ENCODE measurements around the gene EXD3.

Gene EXD3

DNA sequence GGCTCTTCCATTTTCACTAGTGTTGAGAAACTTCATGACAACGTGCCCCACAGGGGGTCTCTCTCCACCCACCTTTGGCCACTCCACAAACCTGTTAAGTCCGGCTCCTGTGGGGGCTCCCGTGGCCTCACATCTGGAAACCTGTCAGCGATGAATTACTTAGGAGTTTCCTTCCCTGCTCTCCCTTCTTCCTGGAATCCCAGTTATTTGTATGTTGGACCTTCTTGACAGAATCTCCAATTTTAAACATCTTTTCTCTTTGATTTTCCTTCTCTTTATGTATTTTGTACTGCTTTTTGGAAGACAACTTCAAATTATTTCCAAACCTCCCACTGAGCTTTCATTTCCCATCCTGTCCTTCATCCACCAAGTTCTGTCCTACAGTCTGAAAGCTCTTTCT is 65.8 kb downstream of the EXD3 start:
- Histone ChIP-seq H3K36me3 (ENCODE audit: control insufficient read depth, insufficient read depth, low read length) (no peaks in the 10 kb centered on the region), H3K9ac (ENCODE audit: low read depth, low read length) (no peak overlapping the region), H3K9me3 (ENCODE audit: control insufficient read depth, insufficient read depth, low read length) (peaks cover 5% of the 10 kb centered on the region), H3K4me1 (ENCODE audit: control insufficient read depth, insufficient read depth, low read length) (no peaks in the 10 kb centered on the region), H3K4me3 (ENCODE audit: low read depth, low read length) (no peak overlapping the region), H3K27me3 (ENCODE audit: control insufficient read depth, insufficient read depth, low read length) (no peaks in the 10 kb centered on the region)

DNA sequence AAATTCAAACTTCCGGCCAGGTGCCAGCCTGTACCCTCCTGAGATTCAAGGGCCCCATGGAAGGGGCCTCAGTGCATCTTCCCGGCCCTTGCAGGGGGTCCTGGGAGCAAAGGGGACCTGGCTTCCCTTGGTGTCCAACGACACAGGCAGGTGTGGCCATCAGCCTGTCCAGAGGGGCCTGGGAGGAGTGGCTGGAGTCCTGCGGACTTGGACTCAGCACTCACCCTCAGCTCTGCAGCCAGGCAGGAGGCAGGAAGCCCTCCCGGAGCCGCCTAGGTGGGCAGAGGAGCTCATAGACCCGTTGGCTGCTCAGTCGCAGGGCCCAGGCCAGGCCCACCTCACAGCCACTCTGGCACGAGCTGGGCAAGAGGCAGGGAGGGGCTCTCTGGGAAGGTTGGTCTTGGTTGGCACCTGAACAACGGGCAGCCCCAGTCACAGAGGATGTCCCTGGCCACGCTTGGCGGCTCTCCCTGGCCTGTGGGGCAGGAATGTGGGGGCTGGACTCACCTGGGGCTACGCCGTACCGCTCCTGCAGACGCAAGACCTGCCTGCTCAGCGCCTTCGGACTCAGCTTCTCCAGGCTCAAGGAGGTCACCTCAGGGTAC is 67.1 kb downstream of the EXD3 start:
- Histone ChIP-seq H3K9me3 (ENCODE audit: control insufficient read depth, insufficient read depth, low read length) (peaks cover 5% of the 10 kb centered on the region), H3K36me3 (ENCODE audit: control insufficient read depth, insufficient read depth, low read length) (no peaks in the 10 kb centered on the region), H3K4me3 (ENCODE audit: low read depth, low read length) (no peak overlapping the region), H3K27me3 (ENCODE audit: control insufficient read depth, insufficient read depth, low read length) (no peaks in the 10 kb centered on the region), H3K4me1 (ENCODE audit: control insufficient read depth, insufficient read depth, low read length) (no peaks in the 10 kb centered on the region), H3K9ac (ENCODE audit: low read depth, low read length) (no peak overlapping the region)

DNA sequence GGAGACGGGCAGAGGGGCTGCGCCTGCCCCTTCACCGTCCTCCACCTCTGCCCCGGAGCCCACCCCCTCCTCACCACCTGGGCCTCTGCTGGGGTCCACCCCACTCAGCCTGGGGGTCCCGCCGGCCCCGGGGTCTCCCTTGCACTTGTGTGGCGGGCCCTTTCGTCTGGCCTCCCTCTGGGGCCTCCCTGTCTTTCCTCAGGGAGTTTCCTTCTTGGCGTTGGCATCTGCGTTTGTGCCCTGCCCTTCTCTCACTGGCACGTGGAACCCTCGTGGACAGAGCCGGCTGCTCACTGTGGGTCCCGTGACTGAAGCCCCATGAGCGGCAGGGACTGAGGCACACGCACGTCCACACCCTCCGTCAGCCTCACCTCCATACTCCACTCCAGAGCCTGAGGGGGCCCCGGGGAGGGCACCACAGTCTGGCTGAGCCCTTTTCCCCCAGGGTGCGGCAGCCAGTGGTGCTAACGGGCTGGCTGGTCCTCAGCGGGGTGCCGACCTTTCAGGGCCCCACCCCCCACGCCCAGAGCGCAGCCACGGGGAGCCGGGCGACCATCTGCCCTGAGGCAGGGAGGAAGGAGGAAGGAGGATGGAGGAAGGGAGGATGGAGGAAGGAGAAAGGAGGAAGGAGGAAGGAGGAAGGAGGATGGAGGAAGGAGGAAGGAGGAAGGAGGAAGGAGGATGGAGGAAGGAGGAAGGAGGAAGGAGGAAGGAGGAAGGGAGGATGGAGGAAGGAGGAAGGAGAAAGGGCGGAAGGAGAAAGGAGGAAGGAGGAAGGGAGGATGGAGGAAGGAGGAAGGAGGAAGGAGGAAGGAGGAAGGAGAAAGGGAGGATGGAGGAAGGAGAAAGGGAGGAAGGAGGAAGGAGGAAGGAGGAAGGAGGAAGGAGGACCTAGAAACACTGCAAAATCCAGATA is 67.9 kb downstream of the EXD3 start:
- Histone ChIP-seq H3K9ac (ENCODE audit: low read depth, low read length) (no peak overlapping the region), H3K4me1 (ENCODE audit: control insufficient read depth, insufficient read depth, low read length) (no peaks in the 10 kb centered on the region), H3K4me3 (ENCODE audit: low read depth, low read length) (no peak overlapping the region), H3K36me3 (ENCODE audit: control insufficient read depth, insufficient read depth, low read length) (no peaks in the 10 kb centered on the region), H3K27me3 (ENCODE audit: control insufficient read depth, insufficient read depth, low read length) (no peaks in the 10 kb centered on the region), H3K9me3 (ENCODE audit: control insufficient read depth, insufficient read depth, low read length) (peaks cover 5% of the 10 kb centered on the region)

DNA sequence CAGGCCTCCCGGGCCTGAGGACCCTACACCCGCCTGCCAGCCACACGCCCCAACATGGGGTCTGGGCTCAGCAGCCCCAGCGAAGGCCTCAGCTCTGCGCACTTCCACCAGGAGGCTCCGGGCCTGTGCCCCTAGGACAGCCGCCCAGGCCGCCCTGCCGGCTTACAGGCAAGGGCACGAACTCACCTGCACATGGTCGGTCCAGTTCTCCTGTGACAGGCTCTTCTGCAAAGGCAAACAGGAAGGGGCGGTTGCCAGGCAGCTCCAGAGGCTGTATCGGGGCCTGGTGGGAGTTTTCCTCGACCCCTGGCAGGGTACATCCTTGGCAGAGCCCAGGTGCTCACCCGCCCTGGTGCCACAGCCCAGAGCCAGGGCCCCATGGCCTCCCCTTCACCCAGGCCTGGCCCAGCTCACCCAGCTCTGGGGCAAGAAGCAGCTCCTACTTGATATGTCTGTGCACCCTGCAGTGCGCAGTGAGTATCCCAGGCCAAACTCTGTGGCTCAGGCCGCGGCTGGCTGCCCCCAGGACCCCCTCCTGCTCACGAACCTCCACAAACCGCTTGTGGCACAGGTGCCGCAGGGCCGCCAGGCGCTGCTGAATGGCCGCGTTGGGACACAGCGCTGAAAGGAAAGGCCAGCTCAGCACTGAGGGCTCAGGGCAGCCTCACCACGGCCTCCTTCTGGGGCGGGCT is 68.7 kb downstream of the EXD3 start:
- H3K27me3 ChIP-seq (ENCODE audit: control insufficient read depth, insufficient read depth, low read length) = no peaks in the 10 kb centered on the region
- H3K4me3 ChIP-seq (ENCODE audit: low read depth, low read length) = no peak overlapping the region
- peaks cover 5% of the 10 kb centered on the region for H3K9me3 ChIP-seq (ENCODE audit: control insufficient read depth, insufficient read depth, low read length)
- H3K36me3 ChIP-seq (ENCODE audit: control insufficient read depth, insufficient read depth, low read length) = no peaks in the 10 kb centered on the region
- H3K4me1 ChIP-seq (ENCODE audit: control insufficient read depth, insufficient read depth, low read length) = no peaks in the 10 kb centered on the region
- no peak overlapping the region for H3K9ac ChIP-seq (ENCODE audit: low read depth, low read length)

DNA sequence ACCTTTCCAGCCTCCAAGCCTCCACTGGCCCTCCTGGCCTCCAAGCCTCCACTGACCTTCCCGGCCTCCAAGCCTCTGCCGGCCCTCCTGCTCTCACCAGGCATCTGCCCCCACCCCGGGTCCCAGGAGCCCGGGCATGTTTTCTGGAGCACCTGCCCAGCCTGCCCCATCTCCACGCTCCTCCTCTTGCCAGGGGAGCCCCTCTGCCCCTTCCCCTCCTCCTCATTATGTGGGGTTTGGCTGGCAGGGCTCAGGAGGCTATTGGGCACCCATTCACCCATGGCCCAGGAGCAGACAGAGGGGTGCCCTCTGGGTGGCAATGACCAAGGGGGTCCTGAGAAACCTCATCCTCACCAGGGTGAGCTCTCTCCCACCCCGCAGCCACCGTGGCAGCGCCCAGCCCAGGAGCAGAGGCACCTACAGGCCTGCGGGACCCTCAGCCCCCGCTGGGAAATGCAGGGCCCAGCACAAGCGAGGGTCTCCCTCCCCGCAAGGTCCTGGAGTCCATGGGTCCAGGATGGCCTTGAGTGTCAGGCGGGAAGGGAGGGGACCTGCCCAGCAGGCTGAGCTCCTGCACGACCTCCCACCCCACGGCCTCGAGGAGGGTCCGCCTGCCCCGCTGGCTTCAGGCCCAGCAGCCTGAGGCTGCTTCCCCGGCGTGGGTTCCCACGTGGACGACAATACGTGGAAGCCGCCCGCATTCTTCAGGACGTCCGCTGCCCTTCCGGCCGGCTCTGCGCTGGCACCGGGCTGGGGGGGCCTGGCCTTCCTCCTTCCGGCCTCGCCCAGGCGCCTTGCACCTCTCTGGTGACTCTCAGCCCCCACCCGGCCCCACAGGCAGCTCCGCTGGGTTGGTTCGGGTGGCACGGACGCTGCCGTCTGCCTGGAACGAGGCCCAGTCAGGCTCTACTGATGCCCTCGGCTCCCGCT is 69.5 kb downstream of the EXD3 start:
- Histone ChIP-seq H3K36me3 (ENCODE audit: control insufficient read depth, insufficient read depth, low read length) (no peaks in the 10 kb centered on the region), H3K27me3 (ENCODE audit: control insufficient read depth, insufficient read depth, low read length) (no peaks in the 10 kb centered on the region), H3K4me1 (ENCODE audit: control insufficient read depth, insufficient read depth, low read length) (no peaks in the 10 kb centered on the region), H3K4me3 (ENCODE audit: low read depth, low read length) (no peak overlapping the region), H3K9ac (ENCODE audit: low read depth, low read length) (no peak overlapping the region), H3K9me3 (ENCODE audit: control insufficient read depth, insufficient read depth, low read length) (peaks cover 5% of the 10 kb centered on the region)

DNA sequence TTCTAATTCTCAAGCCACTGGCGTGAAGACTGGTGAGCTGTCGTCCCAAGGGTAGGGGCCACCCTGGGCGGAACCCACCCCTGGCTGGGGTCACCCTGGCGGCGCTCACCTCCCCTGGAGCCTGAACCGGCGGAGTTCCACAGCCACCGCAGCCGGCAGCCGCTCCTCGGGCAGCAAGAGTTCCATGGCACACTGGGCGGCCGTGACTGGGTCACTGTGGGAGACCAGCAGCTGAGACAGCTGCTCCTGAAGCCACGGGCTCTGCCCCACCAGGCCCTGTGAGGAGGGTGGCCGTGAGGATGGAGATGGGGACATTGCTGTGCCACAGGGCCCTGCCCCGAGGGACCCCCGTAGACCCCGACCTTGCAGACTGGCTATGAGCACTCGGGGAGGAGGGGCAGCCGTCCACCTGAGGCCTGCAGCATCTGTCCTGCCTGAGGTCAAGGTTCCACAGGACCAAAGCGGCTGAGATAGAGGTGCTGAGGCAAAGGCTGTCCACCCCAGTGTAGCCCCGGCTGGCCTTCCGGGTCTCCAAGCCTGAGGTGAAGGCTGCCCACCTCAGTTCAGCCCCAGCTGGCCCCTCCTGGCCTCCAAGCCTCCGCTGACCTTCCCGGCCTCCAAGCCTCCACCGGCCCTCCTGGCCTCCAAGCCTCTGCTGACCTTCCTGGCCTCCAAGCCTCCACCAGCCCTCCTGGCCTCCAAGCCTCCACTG is 70.3 kb downstream of the EXD3 start:
- no peaks in the 10 kb centered on the region for H3K27me3 ChIP-seq (ENCODE audit: control insufficient read depth, insufficient read depth, low read length)
- H3K4me3 ChIP-seq (ENCODE audit: low read depth, low read length) = no peak overlapping the region
- no peaks in the 10 kb centered on the region for H3K4me1 ChIP-seq (ENCODE audit: control insufficient read depth, insufficient read depth, low read length)
- H3K36me3 ChIP-seq (ENCODE audit: control insufficient read depth, insufficient read depth, low read length) = no peaks in the 10 kb centered on the region
- no peak overlapping the region for H3K9ac ChIP-seq (ENCODE audit: low read depth, low read length)
- peaks cover 5% of the 10 kb centered on the region for H3K9me3 ChIP-seq (ENCODE audit: control insufficient read depth, insufficient read depth, low read length)

DNA sequence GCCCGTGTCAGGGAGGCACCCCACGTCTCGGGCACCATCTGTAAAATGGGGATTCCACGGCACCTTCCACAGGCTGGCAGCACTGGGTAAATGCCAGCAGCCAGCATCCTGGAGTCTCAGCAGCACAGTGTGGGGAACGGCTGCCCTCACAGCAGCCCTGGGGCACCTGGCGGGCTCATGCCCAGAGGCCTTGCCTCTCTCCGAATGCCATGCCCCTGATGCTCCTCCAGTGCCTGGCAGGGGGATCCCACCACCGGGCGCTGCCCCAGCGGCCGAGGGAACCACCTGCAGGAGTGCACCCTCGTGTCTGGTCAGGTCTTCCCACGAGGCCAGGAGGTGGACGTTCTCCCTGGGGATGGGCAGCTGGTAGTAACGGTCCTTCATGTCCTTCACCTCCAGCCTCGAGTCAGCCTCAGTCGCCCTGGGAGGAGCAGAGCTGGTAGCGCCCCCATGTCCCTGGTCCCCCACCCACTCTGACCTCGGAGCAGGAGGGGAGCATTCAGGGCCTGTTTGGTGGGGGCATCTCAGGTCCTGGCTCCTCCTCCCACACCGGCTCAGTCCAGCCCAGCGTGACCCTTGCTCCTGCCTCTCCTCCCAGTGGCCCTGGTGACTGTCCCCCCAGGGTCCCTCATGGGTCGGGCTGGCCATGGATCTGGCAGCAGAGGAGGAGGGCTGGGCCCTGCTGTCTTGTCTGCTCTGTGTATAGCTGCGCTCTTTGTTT is 71.0 kb downstream of the EXD3 start:
- Histone ChIP-seq H3K36me3 (ENCODE audit: control insufficient read depth, insufficient read depth, low read length) (no peaks in the 10 kb centered on the region), H3K4me1 (ENCODE audit: control insufficient read depth, insufficient read depth, low read length) (no peaks in the 10 kb centered on the region), H3K9me3 (ENCODE audit: control insufficient read depth, insufficient read depth, low read length) (peaks cover 5% of the 10 kb centered on the region), H3K4me3 (ENCODE audit: low read depth, low read length) (no peak overlapping the region), H3K27me3 (ENCODE audit: control insufficient read depth, insufficient read depth, low read length) (no peaks in the 10 kb centered on the region), H3K9ac (ENCODE audit: low read depth, low read length) (no peak overlapping the region)

DNA sequence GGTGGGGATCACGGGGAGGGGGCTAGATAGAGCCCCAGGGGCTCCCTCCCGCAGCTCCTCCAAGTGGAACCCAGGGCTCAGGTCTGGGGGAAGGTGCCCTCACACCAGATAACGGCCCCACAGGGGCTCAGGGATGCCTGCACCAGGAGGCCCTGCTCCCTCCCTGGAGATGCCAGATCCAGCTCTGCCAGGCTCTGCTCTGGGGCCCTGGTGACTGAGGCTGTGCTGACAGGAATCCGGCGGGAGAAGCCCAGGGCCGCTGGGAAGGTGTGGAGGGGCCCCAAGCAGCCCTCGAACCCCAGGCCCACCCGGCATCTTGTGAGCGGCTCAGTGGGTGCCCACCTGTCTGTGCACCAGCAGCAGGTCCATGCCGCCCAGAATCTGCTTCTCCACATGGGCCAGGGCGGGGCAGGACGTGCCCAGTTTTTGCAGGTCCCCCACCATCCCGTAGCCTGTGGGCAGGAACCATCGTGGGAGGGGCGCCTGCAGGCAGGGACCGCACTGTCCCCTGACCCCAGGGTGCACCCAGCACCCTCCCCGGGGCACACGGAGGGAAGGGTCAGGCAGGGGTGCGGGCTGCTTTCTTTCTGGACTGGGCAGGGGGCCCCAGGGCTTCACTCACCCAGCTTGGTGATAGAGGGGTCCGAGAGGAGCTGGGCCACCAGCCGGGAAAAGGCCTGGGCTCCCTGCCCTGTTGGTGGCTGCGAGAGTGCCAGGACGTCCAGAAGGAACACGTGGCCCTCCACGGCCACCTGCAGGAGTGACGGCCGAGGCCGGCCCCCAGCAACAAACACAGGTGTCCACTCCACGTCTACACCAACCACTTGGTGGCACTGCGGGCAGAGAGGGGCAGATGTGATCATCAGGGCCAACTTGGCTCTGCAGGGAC is 72.0 kb downstream of the EXD3 start:
- no peak overlapping the region for H3K9ac ChIP-seq (ENCODE audit: low read depth, low read length)
- H3K9me3 ChIP-seq (ENCODE audit: control insufficient read depth, insufficient read depth, low read length) = peaks cover 5% of the 10 kb centered on the region
- no peaks in the 10 kb centered on the region for H3K27me3 ChIP-seq (ENCODE audit: control insufficient read depth, insufficient read depth, low read length)
- no peaks in the 10 kb centered on the region for H3K36me3 ChIP-seq (ENCODE audit: control insufficient read depth, insufficient read depth, low read length)
- H3K4me3 ChIP-seq (ENCODE audit: low read depth, low read length) = no peak overlapping the region
- no peaks in the 10 kb centered on the region for H3K4me1 ChIP-seq (ENCODE audit: control insufficient read depth, insufficient read depth, low read length)

DNA sequence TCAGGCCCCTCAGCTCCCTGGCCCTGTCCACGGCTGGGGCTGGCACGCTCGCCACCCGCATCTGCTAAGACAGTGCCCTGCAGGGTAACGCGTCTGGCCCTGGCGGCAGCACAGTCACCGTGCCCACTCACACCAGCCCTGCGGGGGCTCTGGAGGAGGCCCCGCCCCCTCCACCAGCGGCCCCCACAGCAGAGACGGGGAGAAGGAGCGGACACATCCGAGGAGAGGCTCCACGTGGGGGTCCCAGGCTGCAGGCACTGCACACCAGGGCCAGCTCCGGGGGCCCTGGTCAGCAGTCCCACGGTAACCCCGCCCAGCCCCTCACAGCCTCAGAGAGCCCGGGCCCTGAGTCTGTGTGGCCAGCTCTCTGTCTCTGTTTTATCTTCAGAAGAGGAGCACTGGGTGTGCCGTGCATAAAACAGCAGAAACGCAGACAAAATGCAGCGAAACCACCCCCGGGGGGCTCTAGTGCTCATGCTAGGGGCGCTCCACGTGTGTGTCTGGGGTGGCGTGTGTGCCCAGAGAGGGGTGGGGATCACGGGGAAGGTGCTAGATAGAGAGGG is 73.4 kb downstream of the EXD3 start:
- H3K9ac ChIP-seq (ENCODE audit: low read depth, low read length) = no peak overlapping the region
- H3K36me3 ChIP-seq (ENCODE audit: control insufficient read depth, insufficient read depth, low read length) = no peaks in the 10 kb centered on the region
- H3K9me3 ChIP-seq (ENCODE audit: control insufficient read depth, insufficient read depth, low read length) = peaks cover 4% of the 10 kb centered on the region
- H3K27me3 ChIP-seq (ENCODE audit: control insufficient read depth, insufficient read depth, low read length) = no peaks in the 10 kb centered on the region
- H3K4me3 ChIP-seq (ENCODE audit: low read depth, low read length) = no peak overlapping the region
- no peaks in the 10 kb centered on the region for H3K4me1 ChIP-seq (ENCODE audit: control insufficient read depth, insufficient read depth, low read length)

Measured in iPS-15b (cell line).